KMS-11 (cell line): ENCODE results near the gene GOSR2.

Experiments
- H2AFZ ChIP-seq: fragments of 200-600 bp; sonication (generic); 2 replicates; pipeline ENCODE4 v1.6.1; 2016; ENCODE audit warnings: antibody characterized with exemption, mixed run types, low read depth
- H3K27ac ChIP-seq: fragments of 200-600 bp; sonication (generic); 2 replicates; pipeline ENCODE4 v1.6.1; 2016; ENCODE audit warnings: mild to moderate bottlenecking, mixed run types
- H3K27me3 ChIP-seq: fragments of 200-600 bp; sonication (generic); 2 replicates; pipeline ENCODE4 v1.6.1; 2017; ENCODE audit warnings: mild to moderate bottlenecking, low read depth, mixed run types, moderate library complexity; ENCODE audit not compliant: insufficient read depth
- H3K36me3 ChIP-seq: fragments of 200-600 bp; sonication (generic); 2 replicates; pipeline ENCODE4 v1.6.1; 2017; ENCODE audit warnings: mild to moderate bottlenecking, mixed run types; ENCODE audit not compliant: insufficient read depth
- H3K4me1 ChIP-seq: fragments of 200-600 bp; sonication (generic); 2 replicates; pipeline ENCODE4 v1.6.1; 2016; ENCODE audit warnings: mild to moderate bottlenecking, low read depth, mixed run types; ENCODE audit not compliant: poor library complexity, severe bottlenecking
- H3K4me2 ChIP-seq: fragments of 200-600 bp; sonication (generic); 2 replicates; pipeline ENCODE4 v1.7.0; 2016; ENCODE audit warnings: mild to moderate bottlenecking, mixed run types
- H3K4me3 ChIP-seq: fragments of 200-600 bp; sonication (generic); IDR thresholded peaks from 2 replicates; pipeline ENCODE4 v1.6.1; 2017; ENCODE audit warnings: low read depth, low read length, mixed read lengths; ENCODE audit not compliant: insufficient read depth
- H3K79me2 ChIP-seq: fragments of 200-600 bp; sonication (generic); 2 replicates; pipeline ENCODE4 v1.6.1; 2016; ENCODE audit warnings: low read depth, mixed run types; ENCODE audit not compliant: insufficient read depth
- H3K9ac ChIP-seq: fragments of 200-600 bp; sonication (generic); 2 replicates; pipeline ENCODE4 v1.6.1; 2016; ENCODE audit warnings: mild to moderate bottlenecking, mixed run types
- H4K20me1 ChIP-seq: fragments of 200-600 bp; sonication (generic); 2 replicates; pipeline ENCODE4 v1.6.1; 2016; ENCODE audit warnings: mild to moderate bottlenecking, mixed run types; ENCODE audit not compliant: insufficient read depth
- TF ChIP-seq, protein P1 (sequence below): fragments of 200-600 bp; sonication (generic); conservative IDR thresholded peaks from 2 replicates; pipeline ENCODE4 v1.6.1; 2017; ENCODE audit warnings: low read depth, mild to moderate bottlenecking, antibody characterized with exemption, low read length, moderate library complexity, mixed read lengths

The GOSR2 gene

DNA sequence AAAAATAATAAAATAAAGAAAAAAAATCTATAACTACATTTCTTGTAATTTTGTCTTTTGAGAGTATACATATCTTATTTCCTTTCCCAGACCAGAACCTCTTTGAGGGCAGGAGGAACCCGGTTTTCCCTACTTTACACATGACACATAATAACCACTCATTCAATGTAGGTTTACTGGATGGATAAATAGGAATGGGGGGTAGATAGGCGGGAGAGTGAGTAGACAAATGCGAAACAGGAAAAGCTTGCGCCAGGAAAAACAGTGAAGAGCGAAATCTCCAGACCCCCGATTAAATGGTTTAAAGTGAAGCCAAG is 515 bp upstream of the GOSR2 start:
- Histone ChIP-seq H3K27ac (peak overlapping the region; percentile 84), H3K4me1 (peaks cover 40% of the 10 kb centered on the region), H3K4me2 (peak overlapping the region; percentile 81; the same call in 1 of the 2 replicates), H4K20me1 (no peaks in the 10 kb centered on the region), H3K27me3 (no peaks in the 10 kb centered on the region), H3K4me3 (no peak overlapping the region), H2AFZ (peak overlapping the region; percentile 79; the same call in 1 of the 2 replicates), H3K79me2 (peaks cover 42% of the 10 kb centered on the region), H3K36me3 (no peaks in the 10 kb centered on the region), H3K9ac (peak overlapping the region; percentile 77)
- TF ChIP-seq, protein P1, sequence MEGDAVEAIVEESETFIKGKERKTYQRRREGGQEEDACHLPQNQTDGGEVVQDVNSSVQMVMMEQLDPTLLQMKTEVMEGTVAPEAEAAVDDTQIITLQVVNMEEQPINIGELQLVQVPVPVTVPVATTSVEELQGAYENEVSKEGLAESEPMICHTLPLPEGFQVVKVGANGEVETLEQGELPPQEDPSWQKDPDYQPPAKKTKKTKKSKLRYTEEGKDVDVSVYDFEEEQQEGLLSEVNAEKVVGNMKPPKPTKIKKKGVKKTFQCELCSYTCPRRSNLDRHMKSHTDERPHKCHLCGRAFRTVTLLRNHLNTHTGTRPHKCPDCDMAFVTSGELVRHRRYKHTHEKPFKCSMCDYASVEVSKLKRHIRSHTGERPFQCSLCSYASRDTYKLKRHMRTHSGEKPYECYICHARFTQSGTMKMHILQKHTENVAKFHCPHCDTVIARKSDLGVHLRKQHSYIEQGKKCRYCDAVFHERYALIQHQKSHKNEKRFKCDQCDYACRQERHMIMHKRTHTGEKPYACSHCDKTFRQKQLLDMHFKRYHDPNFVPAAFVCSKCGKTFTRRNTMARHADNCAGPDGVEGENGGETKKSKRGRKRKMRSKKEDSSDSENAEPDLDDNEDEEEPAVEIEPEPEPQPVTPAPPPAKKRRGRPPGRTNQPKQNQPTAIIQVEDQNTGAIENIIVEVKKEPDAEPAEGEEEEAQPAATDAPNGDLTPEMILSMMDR = no peak

DNA sequence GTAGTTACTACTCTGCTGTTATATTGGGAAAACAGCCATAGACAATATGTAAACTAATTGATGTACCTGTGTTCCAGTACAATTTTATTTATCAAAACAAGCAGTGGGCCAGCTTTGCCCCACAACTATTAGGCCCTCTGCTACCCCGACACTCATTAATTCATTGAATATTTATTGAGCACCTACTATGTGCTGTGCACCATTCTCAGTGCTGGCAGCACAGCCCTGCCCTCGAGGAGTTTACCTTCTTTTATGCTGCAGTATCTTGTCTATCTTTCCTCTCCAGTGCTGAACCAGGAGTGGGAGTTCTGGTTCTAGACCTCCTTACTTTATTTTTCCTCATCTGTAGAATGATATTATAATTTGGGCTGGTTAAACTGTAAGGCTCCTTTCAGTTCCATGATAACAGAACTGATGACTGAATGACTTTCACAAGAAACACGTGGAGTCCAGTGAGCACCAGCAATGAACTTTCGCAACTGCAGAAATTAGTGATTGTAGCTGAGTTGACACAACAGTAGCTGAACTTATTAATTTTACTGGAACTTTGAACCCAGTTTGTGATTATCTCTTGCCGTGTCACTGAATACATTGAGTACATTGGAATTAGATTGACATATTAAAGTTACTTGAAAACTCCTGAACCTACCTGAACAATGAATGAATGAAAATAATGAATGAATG is 2.4 kb downstream of the GOSR2 start:
- H3K27me3 ChIP-seq = no peaks in the 10 kb centered on the region
- peaks cover 71% of the 10 kb centered on the region for H3K79me2 ChIP-seq
- H3K4me2 ChIP-seq = peak overlapping the region; percentile 81
- H3K4me1 ChIP-seq = peaks cover 69% of the 10 kb centered on the region
- no peaks in the 10 kb centered on the region for H3K36me3 ChIP-seq
- peak overlapping the region; percentile 84 for H3K27ac ChIP-seq
- H4K20me1 ChIP-seq = no peaks in the 10 kb centered on the region; the same call in 1 of the 2 replicates
- H3K9ac ChIP-seq = no peak overlapping the region; the same call in 1 of the 2 replicates
- H3K4me3 ChIP-seq = no peak overlapping the region
- no peak overlapping the region for H2AFZ ChIP-seq
- TF ChIP-seq, protein P1 = no peak

DNA sequence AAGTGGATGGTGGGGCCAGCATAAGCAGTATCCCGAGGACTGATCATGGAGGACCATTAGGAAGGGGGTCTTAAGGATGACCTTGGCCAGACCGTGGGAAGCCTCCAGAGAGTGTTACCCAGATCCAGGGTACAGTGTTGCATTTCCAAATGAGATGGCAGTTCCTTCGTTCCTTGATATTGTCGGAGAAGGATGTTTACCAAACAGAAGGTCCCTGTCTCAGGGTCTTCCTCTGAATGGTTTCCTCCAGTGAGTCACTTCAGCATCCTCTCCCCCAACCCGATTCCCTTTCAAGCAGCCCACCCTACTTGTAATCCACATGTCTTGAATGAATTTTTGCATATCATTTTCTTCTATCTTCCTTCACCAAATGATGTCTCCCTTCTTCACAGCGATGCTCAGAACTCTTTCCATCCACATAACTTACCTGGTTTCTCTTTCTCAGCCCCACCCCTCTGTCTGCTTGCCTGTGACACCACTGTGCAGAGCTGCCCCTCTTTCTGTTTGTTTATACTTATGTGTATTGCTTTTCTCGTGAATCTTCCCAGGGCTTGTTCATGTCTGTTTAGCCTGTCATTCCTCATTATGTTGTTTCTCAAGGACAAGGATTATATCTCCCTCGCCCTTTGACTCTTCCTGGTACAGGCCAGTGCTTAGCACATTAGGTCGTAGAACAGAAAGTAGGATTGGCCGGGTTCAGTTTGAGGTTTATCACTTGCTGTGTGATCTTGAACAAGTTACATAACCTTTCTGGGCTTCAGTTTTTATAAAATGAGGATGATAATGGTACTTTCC is 5.7 kb downstream of the GOSR2 start:
- peaks cover 12% of the 10 kb centered on the region; the same call in 1 of the 2 replicates for H3K36me3 ChIP-seq

DNA sequence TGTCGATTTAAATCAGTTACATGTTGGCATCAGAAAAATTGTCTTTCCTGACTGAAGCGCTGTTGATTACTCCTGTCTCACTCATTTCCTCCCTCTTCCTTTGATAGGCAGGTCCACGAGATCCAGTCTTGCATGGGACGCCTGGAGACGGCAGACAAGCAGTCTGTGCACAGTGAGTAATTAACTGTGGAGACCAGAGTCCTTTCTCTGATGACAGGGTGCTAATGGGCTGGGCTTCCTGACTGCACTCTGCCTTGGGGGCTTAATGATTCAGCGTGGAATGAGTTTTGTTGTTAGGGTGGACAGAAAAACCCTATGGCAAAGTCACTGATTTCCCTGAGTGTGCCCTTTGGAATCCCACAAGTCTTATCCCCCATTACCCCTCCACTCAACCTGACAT is 6.5 kb downstream of the GOSR2 start:
- Histone ChIP-seq H2AFZ (no peak overlapping the region), H4K20me1 (no peaks in the 10 kb centered on the region; the same call in 1 of the 2 replicates), H3K4me3 (no peak overlapping the region), H3K4me1 (peaks cover 89% of the 10 kb centered on the region), H3K27ac (no peak overlapping the region), H3K79me2 (peaks cover 66% of the 10 kb centered on the region), H3K36me3 (peaks cover 12% of the 10 kb centered on the region; the same call in 1 of the 2 replicates), H3K9ac (no peak overlapping the region), H3K27me3 (no peaks in the 10 kb centered on the region), H3K4me2 (peak overlapping the region; percentile 81; the same call in 1 of the 2 replicates)
- TF ChIP-seq, protein P1 = no peak

More for the DNA sequence above, 5.7 kb downstream of the GOSR2 start:
- Histone ChIP-seq H2AFZ (no peak overlapping the region), H3K4me1 (peaks cover 96% of the 10 kb centered on the region), H3K4me3 (no peak overlapping the region), H3K79me2 (peaks cover 73% of the 10 kb centered on the region), H3K9ac (no peak overlapping the region), H4K20me1 (no peaks in the 10 kb centered on the region; the same call in 1 of the 2 replicates), H3K27ac (peak overlapping the region; percentile 84), H3K4me2 (peak overlapping the region; percentile 81), H3K27me3 (no peaks in the 10 kb centered on the region)
- TF ChIP-seq, protein P1 = no peak
